Glutamatergic neuron (in vitro differentiated cells): Measurements from ENCODE around the gene GDPD1. TPM values are rescaled to one million over a fixed set of nuclear protein-coding genes. Genes with fewer than 3 reads are reported as not detected.
"Not testable (repeated sequence)": the region's sequence is repeated elsewhere in the genome, so short reads cannot be mapped to it uniquely, and the experiment has no call there.

ENCODE experiments used
- DNase-seq: peaks from one replicate; pipeline ENCODE4 v3.0.0; 2022
- H3K27ac Mint-ChIP-seq: one replicate; pipeline ENCODE4 v1.8.0; 2020; ENCODE audit warnings: mild to moderate bottlenecking, mixed read lengths, inconsistent platforms; ENCODE audit not compliant: unreplicated experiment
- H3K27me3 Mint-ChIP-seq: one replicate; pipeline ENCODE4 v1.8.0; 2020; ENCODE audit warnings: mild to moderate bottlenecking, moderate library complexity, mixed read lengths, inconsistent platforms; ENCODE audit not compliant: unreplicated experiment
- H3K36me3 Mint-ChIP-seq: one replicate; pipeline ENCODE4 v1.8.0; 2020; ENCODE audit warnings: mild to moderate bottlenecking, mixed read lengths, inconsistent platforms; ENCODE audit not compliant: unreplicated experiment
- H3K4me1 Mint-ChIP-seq: one replicate; pipeline ENCODE4 v1.8.0; 2020; ENCODE audit warnings: mild to moderate bottlenecking, low read depth, mixed read lengths, inconsistent platforms; ENCODE audit not compliant: unreplicated experiment
- H3K4me3 Mint-ChIP-seq: one replicate; pipeline ENCODE4 v1.8.0; 2020; ENCODE audit warnings: mild to moderate bottlenecking, mixed read lengths, inconsistent platforms; ENCODE audit not compliant: unreplicated experiment
- H3K9me3 Mint-ChIP-seq: one replicate; pipeline ENCODE4 v1.8.0; 2020; ENCODE audit warnings: mild to moderate bottlenecking, moderate library complexity, mixed read lengths, inconsistent platforms; ENCODE audit not compliant: unreplicated experiment
- CTCF ChIP-seq: fragments of 200-600 bp; sonication (generic); IDR thresholded peaks from one replicate; pipeline ENCODE4 v1.5.0; 2021; ENCODE audit not compliant: partially characterized antibody, unreplicated experiment
- total RNA-seq: library from RNA; stranded (reverse); fragmentation: NEBNext Ultra II Directional; extraction: Animal tissue kit (Norgen Biotek cat#: 25700); gene quantifications from one replicate; pipeline ENCODE4 v1.2.1, GENCODE V29; 2021; ENCODE audit not compliant: unreplicated experiment

Gene GDPD1
- total RNA-seq, 1 donor from 2014 or later = 34.3 TPM

- Mint-ChIP-seq H3K9me3 (peaks cover 5% of the 10 kb centered on the region), H3K27ac (no peak overlapping the region), H3K27me3 (peaks cover 8% of the 10 kb centered on the region), H3K4me3 (no peak overlapping the region), H3K36me3 (peaks cover 9% of the 10 kb centered on the region), H3K4me1 (no peaks in the 10 kb centered on the region)
- no peak for DNase-seq
- TF ChIP-seq CTCF = no peak
These were observed 41.9 kb upstream of the GDPD1 start for GRCh38 chr17:59178266-59178985.

- not testable (repeated sequence) for H3K27ac Mint-ChIP-seq, H3K9me3 Mint-ChIP-seq, H3K36me3 Mint-ChIP-seq, H3K27me3 Mint-ChIP-seq, H3K4me3 Mint-ChIP-seq, DNase-seq, H3K4me1 Mint-ChIP-seq
These were observed 40.7 kb upstream of the GDPD1 start for GRCh38 chr17:59179601-59180000.

- no peak overlapping the region for H3K27ac Mint-ChIP-seq
- no peaks in the 10 kb centered on the region for H3K4me1 Mint-ChIP-seq
- H3K36me3 Mint-ChIP-seq = no peaks in the 10 kb centered on the region
- peaks cover 5% of the 10 kb centered on the region for H3K9me3 Mint-ChIP-seq
- no peak overlapping the region for H3K4me3 Mint-ChIP-seq
- H3K27me3 Mint-ChIP-seq = peaks cover 8% of the 10 kb centered on the region
- no peak for DNase-seq
- no peak for TF ChIP-seq CTCF
These were observed 39.7 kb upstream of the GDPD1 start for GRCh38 chr17:59180626-59181025.

- H3K36me3 Mint-ChIP-seq = no peaks in the 10 kb centered on the region
- no peaks in the 10 kb centered on the region for H3K4me1 Mint-ChIP-seq
- H3K4me3 Mint-ChIP-seq = no peak overlapping the region
- peaks cover 3% of the 10 kb centered on the region for H3K27me3 Mint-ChIP-seq
- no peak overlapping the region for H3K27ac Mint-ChIP-seq
- no peak for DNase-seq
- H3K9me3 Mint-ChIP-seq = peaks cover 5% of the 10 kb centered on the region
- TF ChIP-seq CTCF = no peak
These were observed 38.8 kb upstream of the GDPD1 start for GRCh38 chr17:59181481-59181880.

- Mint-ChIP-seq H3K4me1 (no peaks in the 10 kb centered on the region), H3K36me3 (no peaks in the 10 kb centered on the region), H3K4me3 (no peak overlapping the region), H3K9me3 (no peaks in the 10 kb centered on the region), H3K27me3 (no peaks in the 10 kb centered on the region), H3K27ac (no peak overlapping the region)
- no peak for TF ChIP-seq CTCF
- no peak for DNase-seq
These were observed 34.3 kb upstream of the GDPD1 start for GRCh38 chr17:59185997-59186396.
